ENCODE data around the gene CIART.

Gene CIART

DNA sequence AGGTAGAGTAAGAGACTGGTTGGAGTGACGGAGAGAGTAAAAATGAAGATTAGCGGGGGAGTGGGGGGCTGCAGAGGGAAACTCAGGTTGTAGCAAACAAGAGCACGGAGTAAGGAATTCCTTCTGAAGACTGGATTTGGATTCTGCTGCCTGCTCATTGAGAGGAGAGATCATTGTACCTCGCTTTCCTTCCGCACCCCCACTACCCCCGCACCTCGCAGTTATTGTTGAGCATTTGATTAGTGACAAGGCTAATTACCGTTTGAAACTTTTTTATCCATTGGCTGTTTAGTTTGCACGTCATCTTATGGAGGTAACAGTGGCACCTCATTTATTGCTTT lies 39.4 kb downstream of the CIART start:
- H3K27me3 Mint-ChIP-seq: no peaks in the 10 kb centered on the region
- peaks cover 41% of the 10 kb centered on the region for H3K4me1 Mint-ChIP-seq
- H3K27ac Mint-ChIP-seq: peak overlapping the region; percentile 99
- H3K4me3 Mint-ChIP-seq: peak overlapping the region; percentile 98
- H3K36me3 Mint-ChIP-seq: peaks cover 13% of the 10 kb centered on the region
- no peaks in the 10 kb centered on the region for H3K9me3 Mint-ChIP-seq

DNA sequence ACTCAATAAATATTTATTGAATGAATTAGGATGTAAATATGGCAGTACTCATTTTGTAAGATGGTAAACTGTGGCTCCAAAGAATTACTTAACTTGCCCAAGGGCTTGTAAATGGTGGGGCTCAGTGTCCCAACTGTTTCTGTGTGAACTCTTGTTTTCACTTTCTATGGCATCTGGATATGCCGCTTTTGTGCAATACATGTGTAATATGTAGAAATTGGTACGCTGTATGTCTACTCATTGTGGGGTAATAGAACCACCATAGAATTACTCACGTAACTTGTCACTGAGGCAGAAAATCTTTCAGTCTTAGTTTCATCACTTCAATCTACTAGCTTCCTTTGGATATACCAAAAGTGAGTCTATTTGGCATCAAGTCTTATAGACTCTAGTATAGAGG lies 40.0 kb downstream of the CIART start:
- H3K4me3 Mint-ChIP-seq: peak overlapping the region; percentile 98
- H3K27ac Mint-ChIP-seq: peak overlapping the region; percentile 99
- H3K27me3 Mint-ChIP-seq: no peaks in the 10 kb centered on the region
- H3K9me3 Mint-ChIP-seq: no peaks in the 10 kb centered on the region
- H3K4me1 Mint-ChIP-seq: peaks cover 43% of the 10 kb centered on the region
- H3K36me3 Mint-ChIP-seq: peaks cover 13% of the 10 kb centered on the region

GRCh38 chr1:150332651-150333290 lies 50.4 kb downstream of the CIART start:
- H3K36me3 Mint-ChIP-seq: peaks cover 24% of the 10 kb centered on the region

More at GRCh38 chr1:150332651-150333290, 50.4 kb downstream of the CIART start:
- Mint-ChIP-seq H3K4me1 (peaks cover 14% of the 10 kb centered on the region), H3K4me3 (no peak overlapping the region), H3K9me3 (no peaks in the 10 kb centered on the region), H3K27me3 (no peaks in the 10 kb centered on the region), H3K27ac (no peak overlapping the region)
